K562 (cell line): ENCODE data around the gene CRTC3. TPM values are rescaled to one million over a fixed set of nuclear protein-coding genes. Genes with fewer than 3 reads are reported as not detected.

ENCODE experiments used
- ATAC-seq: fragments of 200-7000 bp; cut with Tn5 transposase; 3 replicates; pipeline ENCODE4 v1.9.1; 2020; ENCODE audit warnings: moderate library complexity
- BruUV-seq: library from RNA; stranded (reverse); fragments of 400-500 nt; replicated peaks from 2 replicates; lab custom pipeline; 2021; lab: Mats Ljungman, UMichigan
- CTCF ChIA-PET: fragments of 300-600 bp; formaldehyde crosslinking; extraction: SDS; loops from one replicate; lab custom pipeline; 2021; ENCODE audit warnings: low intra/inter-chr PET ratio; lab: Yijun Ruan, JAX
- POLR2A ChIA-PET: fragments of 300-600, 350-650 bp; sonication (Branson Sonifier 250); formaldehyde crosslinking; extraction: SDS; loops from one replicate; lab custom pipeline; 2021; ENCODE audit warnings: antibody characterized with exemption, inconsistent platforms; lab: Yijun Ruan, JAX
- DNase-seq, 4 experiments: peaks; one replicate each; pipeline versions ENCODE4 v3.0.0 to v3.0.0-alpha.2; 2011 to 2018; ENCODE audit warnings: low spot score in 3 of 4, mixed read lengths in 3 of 4; ENCODE audit errors: extremely low read depth in 1 of 4
- FAIRE-seq: peaks from 2 replicates; lab custom pipeline; 2011; peaks lifted over from hg19 to GRCh38; lab: Jason Lieb, UNC
- H2AFZ ChIP-seq: 2 replicates; pipeline ENCODE4 v1.6.0; 2011; ENCODE audit warnings: low read depth, low read length, control low read depth, inconsistent platforms
- H3K27ac ChIP-seq: fragments of 200-600 bp; 3 replicates; pipeline ENCODE4 v1.8.0; 2011; ENCODE audit warnings: low read depth, mild to moderate bottlenecking, control low read depth, inconsistent platforms, low read length, moderate library complexity, mixed read lengths; ENCODE audit errors: extremely low read depth
- H3K27me3 ChIP-seq, 2 experiments: fragments of 300-600 bp in 1 of 2; 2 replicates in 1 of 2; 3 replicates in 1 of 2; pipeline versions ENCODE4 v1.6.0 to v1.8.0; 2011; ENCODE audit warnings: inconsistent platforms in 2 of 2, low read length in 2 of 2, mild to moderate bottlenecking in 1 of 2, mixed read lengths in 1 of 2, moderate library complexity in 1 of 2; ENCODE audit not compliant: control insufficient read depth in 2 of 2, insufficient read depth in 2 of 2
- H3K36me3 ChIP-seq: fragments of 300-600 bp; 3 replicates; pipeline ENCODE4 v1.8.0; 2011; ENCODE audit warnings: mild to moderate bottlenecking, low read length, inconsistent platforms; ENCODE audit not compliant: control insufficient read depth, insufficient read depth
- H3K4me1 ChIP-seq, 2 experiments: fragments of 200-600 bp in 1 of 2; replicated peaks in 1 of 2; 2 replicates in 1 of 2; 3 replicates in 1 of 2; pipeline versions ENCODE4 v1.5.1 to v1.8.0; 2011; ENCODE audit warnings: inconsistent platforms in 2 of 2, low read length in 2 of 2, mild to moderate bottlenecking in 1 of 2, mixed read lengths in 1 of 2, moderate library complexity in 1 of 2; ENCODE audit not compliant: control insufficient read depth in 2 of 2, insufficient read depth in 2 of 2
- H3K4me2 ChIP-seq: 2 replicates; pipeline ENCODE4 v1.6.1; 2011; ENCODE audit warnings: low read length, control low read depth, inconsistent platforms, mixed read lengths; ENCODE audit not compliant: insufficient read depth
- H3K4me3 ChIP-seq: fragments of 200-600 bp; sonication (generic), shearing (Covaris generic); 2 replicates; pipeline ENCODE4 v1.5.1; 2016; ENCODE audit warnings: control low read depth, inconsistent platforms
- H3K79me2 ChIP-seq: fragments of 200-600 bp; 3 replicates; pipeline ENCODE4 v1.8.0; 2011; ENCODE audit warnings: low read length, inconsistent platforms; ENCODE audit not compliant: control insufficient read depth, insufficient read depth
- H3K9ac ChIP-seq, 2 experiments: 2 replicates each; pipeline versions ENCODE4 v1.6.0 to v1.6.1; 2011; ENCODE audit warnings: low read depth in 2 of 2, low read length in 2 of 2, control low read depth in 1 of 2, inconsistent platforms in 1 of 2, mild to moderate bottlenecking in 1 of 2, mixed read lengths in 1 of 2; ENCODE audit not compliant: insufficient read depth in 1 of 2
- H3K9me1 ChIP-seq: one replicate; pipeline ENCODE4 v1.6.0; 2011; ENCODE audit warnings: inconsistent platforms, mild to moderate bottlenecking, low read length, moderate library complexity; ENCODE audit not compliant: control insufficient read depth, insufficient read depth
- H3K9me3 ChIP-seq: replicated peaks from 2 replicates; pipeline ENCODE4 v1.5.1; 2011; ENCODE audit warnings: low read depth, low read length, inconsistent platforms; ENCODE audit not compliant: control insufficient read depth, insufficient read depth
- H4K20me1 ChIP-seq: replicated peaks from 2 replicates; pipeline ENCODE4 v1.6.1; 2011; ENCODE audit warnings: low read length, inconsistent platforms, mixed read lengths; ENCODE audit not compliant: control insufficient read depth, insufficient read depth
- RAD21 ChIP-seq, 2 experiments: fragments of 250-450 bp in 1 of 2; fragments of 450-650 bp in 1 of 2; sonication (Bioruptor Pico) in 1 of 2; formaldehyde crosslinking in 1 of 2; IDR thresholded peaks in 1 of 2; conservative IDR thresholded peaks in 1 of 2; 2 replicates each; pipeline versions ENCODE4 v1.4.0 to v1.8.0; 2020 to 2022; ENCODE audit warnings: mild to moderate bottlenecking in 2 of 2, moderate library complexity in 1 of 2
- RFX5 ChIP-seq: IDR thresholded peaks from 2 replicates; pipeline ENCODE4 v1.6.1; 2011; ENCODE audit warnings: low read depth, mild to moderate bottlenecking, improper control_type of control experiment, low read length
- RUNX1 ChIP-seq: sonication (generic); IDR thresholded peaks from 2 replicates; pipeline ENCODE4 v1.6.1; 2016; ENCODE audit warnings: antibody characterized with exemption, low read depth
- WGBS: fragments of 100-300 bp; shearing (Covaris generic); methylation state at CpG from one replicate; pipeline ENCODE4 v1.1.6; 2016; ENCODE audit warnings: low coverage, mixed read lengths; ENCODE audit not compliant: insufficient coverage; ENCODE audit errors: missing lambda C conversion rate; 5-methylcytosine and 5-hydroxymethylcytosine counted together
- in situ Hi-C: fragments of 300-500 bp; cut with MboI; formaldehyde crosslinking; loops from 4 replicates; pipeline ENCODE4 v1.15.0; 2018; ENCODE audit warnings: inconsistent platforms, mixed read lengths
- intact Hi-C: fragments of 100-400 bp; cut with micrococcal nuclease; formaldehyde crosslinking; loops from 2 replicates; pipeline ENCODE4 v1.14.2; 2022
- polyA plus RNA-seq, 8 experiments: library from polyadenylated mRNA; depleted of rRNA in 4 of 8; stranded (reverse) in 5 of 8; unstranded in 3 of 8; fragments of >200 nt; fragmentation: Nextera tagmentation in 2 of 8; fragmentation: Illumina TruSeq in 1 of 8; extraction: Ambion mirVana in 2 of 8; extraction: Trizol in 1 of 8; gene quantifications; 2 replicates each; pipeline versions ENCODE4 v1.2.1 to v1.2.3, GENCODE V29; 2011 to 2014; ENCODE audit warnings: inconsistent platforms in 1 of 8, missing spikeins in 1 of 8
- total RNA-seq, 7 experiments: library from RNA; depleted of rRNA in 6 of 7; stranded (reverse); fragments of >200 nt in 6 of 7; fragmentation: Illumina TruSeq in 2 of 7; extraction: Trizol in 2 of 7; gene quantifications; 2 replicates each; pipeline versions ENCODE4 v1.2.1 to v1.2.3, GENCODE V29; 2011 to 2021; ENCODE audit warnings: low replicate concordance in 1 of 7
- TF ChIP-seq, protein P1 (sequence below): IDR thresholded peaks from 2 replicates; pipeline ENCODE4 v1.6.1; 2011; ENCODE audit warnings: borderline replicate concordance, low read depth, mild to moderate bottlenecking, moderate library complexity, low read length; ENCODE audit not compliant: insufficient read depth, poor library complexity, severe bottlenecking
- TF ChIP-seq, protein P2 (sequence below), 3 experiments: IDR thresholded peaks in 2 of 3; conservative IDR thresholded peaks in 1 of 3; 2 replicates each; pipeline ENCODE4 v1.5.1; 2011 to 2012; ENCODE audit warnings: low read length in 3 of 3, mild to moderate bottlenecking in 3 of 3, control low read depth in 2 of 3, improper control_type of control experiment in 1 of 3, inconsistent platforms in 1 of 3, low read depth in 1 of 3, mixed read lengths in 1 of 3, moderate library complexity in 1 of 3; ENCODE audit not compliant: insufficient read depth in 2 of 3

Gene CRTC3
- total and polyA plus RNA-seq, 9 of the 15 experiments (the other 6 are each of a cell fraction or from before 2014, with no cell fraction given): 1.2 to 19.0 (median 11.6) TPM

DNA sequence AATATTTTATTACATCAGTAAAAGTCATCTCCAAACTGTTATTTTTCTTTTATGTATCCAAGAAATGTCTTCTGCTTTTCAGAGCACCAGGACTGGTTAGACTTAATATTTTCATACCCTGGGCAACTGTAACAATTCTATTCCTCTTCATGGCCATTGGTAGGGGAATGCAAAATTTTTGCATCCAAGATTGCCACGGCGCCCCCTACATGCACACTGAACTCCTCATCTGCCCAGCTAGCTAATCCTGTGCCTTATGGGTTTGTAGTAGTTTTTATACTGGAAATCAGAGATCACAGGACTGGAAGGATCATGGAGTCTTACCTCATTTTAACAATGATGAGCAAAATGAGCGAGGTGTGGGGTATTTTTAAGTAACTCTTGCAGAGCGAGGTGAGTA, 74.2 kb downstream of the CRTC3 start:
- ATAC-seq: peak; percentile 82
- H3K4me2 ChIP-seq: no peak overlapping the region
- H2AFZ ChIP-seq: no peak overlapping the region
- H3K27me3 ChIP-seq: no peaks in the 10 kb centered on the region
- H3K36me3 ChIP-seq: peaks cover 22% of the 10 kb centered on the region; the same call in 2 of the 3 replicates
- H3K27ac ChIP-seq: no peak overlapping the region
- H3K4me3 ChIP-seq: no peak overlapping the region
- WGBS: 65% methylated on average over 4 of the region's 4 CpGs
- intact Hi-C loops: no loop called here
- CTCF ChIA-PET: no interaction called here
- TF ChIP-seq, protein P1, sequence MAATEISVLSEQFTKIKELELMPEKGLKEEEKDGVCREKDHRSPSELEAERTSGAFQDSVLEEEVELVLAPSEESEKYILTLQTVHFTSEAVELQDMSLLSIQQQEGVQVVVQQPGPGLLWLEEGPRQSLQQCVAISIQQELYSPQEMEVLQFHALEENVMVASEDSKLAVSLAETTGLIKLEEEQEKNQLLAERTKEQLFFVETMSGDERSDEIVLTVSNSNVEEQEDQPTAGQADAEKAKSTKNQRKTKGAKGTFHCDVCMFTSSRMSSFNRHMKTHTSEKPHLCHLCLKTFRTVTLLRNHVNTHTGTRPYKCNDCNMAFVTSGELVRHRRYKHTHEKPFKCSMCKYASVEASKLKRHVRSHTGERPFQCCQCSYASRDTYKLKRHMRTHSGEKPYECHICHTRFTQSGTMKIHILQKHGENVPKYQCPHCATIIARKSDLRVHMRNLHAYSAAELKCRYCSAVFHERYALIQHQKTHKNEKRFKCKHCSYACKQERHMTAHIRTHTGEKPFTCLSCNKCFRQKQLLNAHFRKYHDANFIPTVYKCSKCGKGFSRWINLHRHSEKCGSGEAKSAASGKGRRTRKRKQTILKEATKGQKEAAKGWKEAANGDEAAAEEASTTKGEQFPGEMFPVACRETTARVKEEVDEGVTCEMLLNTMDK: peak; percentile 71
- TF ChIP-seq RUNX1 (no peak), RFX5 (no peak), RAD21 (CRISPR knock-in tag; conservative IDR thresholded peaks at IDR 0.05 in 1 of 2, IDR thresholded peaks at IDR 0.05 in 1 of 2) (peak in 1 of 2 experiments; percentile 50; a peak in 2 of 4 replicates)
- TF ChIP-seq, protein P2, sequence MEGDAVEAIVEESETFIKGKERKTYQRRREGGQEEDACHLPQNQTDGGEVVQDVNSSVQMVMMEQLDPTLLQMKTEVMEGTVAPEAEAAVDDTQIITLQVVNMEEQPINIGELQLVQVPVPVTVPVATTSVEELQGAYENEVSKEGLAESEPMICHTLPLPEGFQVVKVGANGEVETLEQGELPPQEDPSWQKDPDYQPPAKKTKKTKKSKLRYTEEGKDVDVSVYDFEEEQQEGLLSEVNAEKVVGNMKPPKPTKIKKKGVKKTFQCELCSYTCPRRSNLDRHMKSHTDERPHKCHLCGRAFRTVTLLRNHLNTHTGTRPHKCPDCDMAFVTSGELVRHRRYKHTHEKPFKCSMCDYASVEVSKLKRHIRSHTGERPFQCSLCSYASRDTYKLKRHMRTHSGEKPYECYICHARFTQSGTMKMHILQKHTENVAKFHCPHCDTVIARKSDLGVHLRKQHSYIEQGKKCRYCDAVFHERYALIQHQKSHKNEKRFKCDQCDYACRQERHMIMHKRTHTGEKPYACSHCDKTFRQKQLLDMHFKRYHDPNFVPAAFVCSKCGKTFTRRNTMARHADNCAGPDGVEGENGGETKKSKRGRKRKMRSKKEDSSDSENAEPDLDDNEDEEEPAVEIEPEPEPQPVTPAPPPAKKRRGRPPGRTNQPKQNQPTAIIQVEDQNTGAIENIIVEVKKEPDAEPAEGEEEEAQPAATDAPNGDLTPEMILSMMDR (IDR thresholded peaks at IDR 0.05 in 2 of 3, conservative IDR thresholded peaks at IDR 0.05 in 1 of 3; ENCODE audit: insufficient read depth in 2 of 3, low read depth in 1 of 3, low read length in 3 of 3): peak; percentile 46 to 58 (median 55)
- TF ChIP-seq, all 486 proteins: peak for 3
- in situ Hi-C loops: loop anchor here (10.0 kb wide), 1 partner anchor 279 kb away; no protein-coding TSS in a partner anchor
- BruUV-seq: no TSS peak
- DNase-seq (peak in 1 of 4 experiments; percentile 31), FAIRE-seq (peak; percentile 73)
- peaks cover 4 to 5% of the 10 kb centered on the region in 2 experiments; a peak in 3 of 5 replicates for H3K4me1 ChIP-seq
- H4K20me1 ChIP-seq: no peaks in the 10 kb centered on the region
- H3K9ac ChIP-seq: no peak overlapping the region
- POLR2A ChIA-PET: interaction anchor here (0.6 to 1.3 kb wide), 3 partner anchors 11 to 52 kb away, joined by 3 to 5 read pairs (median 4); no protein-coding TSS in a partner anchor
- H3K79me2 ChIP-seq: no peaks in the 10 kb centered on the region
- no peaks in the 10 kb centered on the region for H3K9me1 ChIP-seq
- H3K9me3 ChIP-seq: no peaks in the 10 kb centered on the region
